Spleen (tissue), 13 donors: ENCODE measurements around the gene GJB5. TPM values are rescaled to one million over a fixed set of nuclear protein-coding genes. Genes with fewer than 3 reads are reported as not detected.

Experiments used
- DNase-seq: peaks from one replicate; pipeline ENCODE4 v3.0.0-alpha.2; 2020
- H3K27ac ChIP-seq, 8 donors: fragments of 200-600 bp; sonication (generic) in 7 of 8; 1 replicate in 4 of 8; 2 replicates in 4 of 8; pipeline versions ENCODE4 v1.5.0 to v1.8.0; 2016 to 2021; ENCODE audit warnings: inconsistent platforms in 4 of 8, mild to moderate bottlenecking in 4 of 8, moderate library complexity in 1 of 8
- H3K27me3 ChIP-seq, 7 donors: fragments of 200-600 bp; sonication (generic) in 6 of 7; replicated peaks in 1 of 7; 1 replicate in 4 of 7; 2 replicates in 3 of 7; pipeline versions ENCODE4 v1.5.0 to v1.8.0; 2016 to 2021; ENCODE audit warnings: inconsistent platforms in 3 of 7, mild to moderate bottlenecking in 1 of 7
- H3K36me3 ChIP-seq, 6 donors: fragments of 200-600 bp; sonication (generic) in 5 of 6; 1 replicate in 4 of 6; 2 replicates in 2 of 6; pipeline versions ENCODE4 v1.5.0 to v1.8.0; 2016 to 2021; ENCODE audit warnings: inconsistent platforms in 2 of 6
- H3K4me1 ChIP-seq, 6 donors: fragments of 200-600 bp; sonication (generic) in 5 of 6; 1 replicate in 3 of 6; 2 replicates in 3 of 6; pipeline versions ENCODE4 v1.5.0 to v1.8.0; 2016 to 2021; ENCODE audit warnings: inconsistent platforms in 3 of 6
- H3K4me3 ChIP-seq, 8 donors: fragments of 200-600 bp; sonication (generic) in 7 of 8; 1 replicate in 4 of 8; 2 replicates in 4 of 8; pipeline versions ENCODE4 v1.5.0 to v1.8.0; 2016 to 2021; ENCODE audit warnings: inconsistent platforms in 4 of 8, mild to moderate bottlenecking in 4 of 8, moderate library complexity in 2 of 8
- H3K9me3 ChIP-seq, 8 donors: fragments of 200-600 bp; sonication (generic) in 7 of 8; 1 replicate in 4 of 8; 2 replicates in 4 of 8; pipeline versions ENCODE4 v1.5.0 to v1.8.0; 2016 to 2021; ENCODE audit warnings: inconsistent platforms in 4 of 8
- POLR2A ChIP-seq, 3 donors: fragments of 450-650 bp; IDR thresholded peaks; one replicate each; pipeline ENCODE4 v1.5.1; 2017; ENCODE audit warnings: antibody characterized with exemption in 3 of 3, mild to moderate bottlenecking in 1 of 3
- POLR2AphosphoS5 ChIP-seq, 3 donors: sonication (generic); formaldehyde crosslinking; IDR thresholded peaks; one replicate each; pipeline ENCODE4 v1.5.1; 2017; ENCODE audit warnings: antibody characterized with exemption in 3 of 3
- WGBS, 5 donors: extraction: QIAGEN DNeasy Blood & Tissue Kit in 3 of 5; methylation state at CpG; one replicate each; pipeline versions ENCODE4 v1.1.5 to v1.1.7; 2013 to 2018; 5-methylcytosine and 5-hydroxymethylcytosine counted together
- intact Hi-C: fragments of 100-400 bp; cut with DNase I; formaldehyde crosslinking; loops from one replicate; pipeline ENCODE4 v1.15.0; 2023; ENCODE audit warnings: low total_unique reads
- long read RNA-seq, 2 donors: transcript quantifications; one replicate each; lab custom pipeline, GENCODE V29; 2026
- polyA plus RNA-seq, 3 donors: library from polyadenylated mRNA; stranded (reverse); fragments of 200-250 nt; gene quantifications; one replicate each; pipeline ENCODE4 v1.2.1, GENCODE V29; 2013
- total RNA-seq, 7 donors: library from RNA; depleted of rRNA in 3 of 7; stranded (reverse); fragments of >200 nt in 3 of 7; fragmentation: NEBNext Ultra II Directional in 4 of 7; extraction: Animal tissue kit (Norgen Biotek cat#: 25700) in 4 of 7; gene quantifications; one replicate each; pipeline versions ENCODE4 v1.1.0 to v1.2.1, GENCODE V29; 2016 to 2021
- TF ChIP-seq, protein P1 (sequence below), 11 experiments: fragments of 200-600 bp in 7 of 11; fragments of 450-650 bp in 4 of 11; sonication (generic) in 4 of 11; IDR thresholded peaks in 8 of 11; conservative IDR thresholded peaks in 3 of 11; 1 replicate in 7 of 11; 2 replicates in 4 of 11; pipeline versions ENCODE4 v1.4.0 to v1.8.0; 2016 to 2021; ENCODE audit warnings: antibody characterized with exemption in 11 of 11, inconsistent platforms in 4 of 11, mild to moderate bottlenecking in 1 of 11
- donor health status: healthy with polysubstance abuse.
- donor health status: DM: no; HTN: no; CAD: no; lungs with moderate emphysema.
- donor health status: DM: no; HTN: no; CAD: no.
- donor health status: Bipolar disorder and iron deficiency.
- donor health status: healthy.
- donor health status: DM: no; HTN: no; CAD: no.
- donor health status: DM: yes; HTN: yes; CAD: no.

Gene GJB5
- total RNA-seq, result not detected
- under 1 TPM in 1 of 3 donors, not detected in 2; 0.06 TPM for polyA plus RNA-seq
- long read RNA-seq, donor 1, result 0 reads
- long read RNA-seq, donor 2, result 0 reads

DNA sequence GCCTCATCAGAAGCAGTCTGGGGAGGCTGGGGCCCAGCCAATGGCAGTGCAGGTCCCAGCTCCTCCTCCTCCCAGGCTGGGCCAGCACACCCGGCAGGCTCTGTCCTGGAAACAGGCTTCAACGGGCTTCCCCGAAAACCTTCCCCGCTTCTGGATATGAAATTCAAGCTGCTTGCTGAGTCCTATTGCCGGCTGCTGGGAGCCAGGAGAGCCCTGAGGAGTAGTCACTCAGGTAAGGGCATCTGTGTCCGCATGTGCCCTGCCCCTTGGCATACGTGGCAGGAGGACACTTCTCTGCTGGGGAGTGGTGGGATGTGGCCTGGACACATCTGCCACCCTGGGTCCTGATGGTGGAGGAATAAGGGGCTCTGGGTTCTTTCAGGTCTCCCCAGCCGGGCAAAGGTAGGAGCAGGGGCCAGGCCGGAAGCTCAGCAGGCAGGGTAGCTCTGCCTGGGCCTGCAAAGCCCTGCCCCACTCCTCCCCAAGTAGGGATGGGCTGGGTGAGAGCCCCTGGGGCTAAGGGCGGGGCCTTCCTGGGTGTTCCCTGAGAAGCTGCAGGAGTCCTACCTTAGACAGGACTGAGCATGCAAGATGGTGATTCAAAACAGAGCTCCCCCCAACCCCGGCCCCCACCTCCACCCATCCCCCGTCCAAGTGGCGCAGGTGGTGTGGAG is at the start of gene GJB5:
Gene GJB5, plus strand, starts transcription at position 84 of the 674 bp plus-strand sequence. CDS start 2,284 bp downstream, outside the sequence.
- intact Hi-C loops, result no loop called here
- peaks cover 0 to 8% (median 0%) of the 10 kb centered on the region in 7 donors for H3K27me3 ChIP-seq
- no peak within 1 kb of the TSS for H3K27ac ChIP-seq
- H3K36me3 ChIP-seq, result no peaks in the 10 kb centered on the region
- WGBS, 5 donors, result 76 to 87% (median 80%) methylated on average over 7 to 13 of the region's 13 CpGs
- DNase-seq, result no peak
- H3K9me3 ChIP-seq, result no peaks in the 10 kb centered on the region
- TF ChIP-seq, protein P1, sequence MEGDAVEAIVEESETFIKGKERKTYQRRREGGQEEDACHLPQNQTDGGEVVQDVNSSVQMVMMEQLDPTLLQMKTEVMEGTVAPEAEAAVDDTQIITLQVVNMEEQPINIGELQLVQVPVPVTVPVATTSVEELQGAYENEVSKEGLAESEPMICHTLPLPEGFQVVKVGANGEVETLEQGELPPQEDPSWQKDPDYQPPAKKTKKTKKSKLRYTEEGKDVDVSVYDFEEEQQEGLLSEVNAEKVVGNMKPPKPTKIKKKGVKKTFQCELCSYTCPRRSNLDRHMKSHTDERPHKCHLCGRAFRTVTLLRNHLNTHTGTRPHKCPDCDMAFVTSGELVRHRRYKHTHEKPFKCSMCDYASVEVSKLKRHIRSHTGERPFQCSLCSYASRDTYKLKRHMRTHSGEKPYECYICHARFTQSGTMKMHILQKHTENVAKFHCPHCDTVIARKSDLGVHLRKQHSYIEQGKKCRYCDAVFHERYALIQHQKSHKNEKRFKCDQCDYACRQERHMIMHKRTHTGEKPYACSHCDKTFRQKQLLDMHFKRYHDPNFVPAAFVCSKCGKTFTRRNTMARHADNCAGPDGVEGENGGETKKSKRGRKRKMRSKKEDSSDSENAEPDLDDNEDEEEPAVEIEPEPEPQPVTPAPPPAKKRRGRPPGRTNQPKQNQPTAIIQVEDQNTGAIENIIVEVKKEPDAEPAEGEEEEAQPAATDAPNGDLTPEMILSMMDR (IDR thresholded peaks at IDR 0.05 in 8 of 11, conservative IDR thresholded peaks at IDR 0.05 in 3 of 11), result no peak
- TF ChIP-seq POLR2AphosphoS5 (IDR thresholded peaks at IDR 0.05) (no peak), POLR2A (IDR thresholded peaks at IDR 0.05) (no peak)
- no peak within 1 kb of the TSS for H3K4me3 ChIP-seq
- H3K4me1 ChIP-seq, result no peaks in the 10 kb centered on the region

- H3K4me1 ChIP-seq, result no peaks in the 10 kb centered on the region
- H3K27ac ChIP-seq, result no peak overlapping the region
- intact Hi-C loops, result no loop called here
- H3K36me3 ChIP-seq, result no peaks in the 10 kb centered on the region
- no peaks in the 10 kb centered on the region for H3K9me3 ChIP-seq
- DNase-seq, result no peak
- peaks cover 0 to 18% (median 0%) of the 10 kb centered on the region in 7 donors for H3K27me3 ChIP-seq
- TF ChIP-seq POLR2AphosphoS5 (IDR thresholded peaks at IDR 0.05), result no peak
- no peak for TF ChIP-seq POLR2A (IDR thresholded peaks at IDR 0.05)
- TF ChIP-seq, protein P1 (IDR thresholded peaks at IDR 0.05 in 8 of 11, conservative IDR thresholded peaks at IDR 0.05 in 3 of 11), result no peak
- H3K4me3 ChIP-seq, result no peak overlapping the region
- WGBS, 5 donors, result 48 to 61% (median 56%) methylated on average over 3 of the region's 3 CpGs
These were observed 49.8 kb upstream of the GJB5 start for GRCh38 chr1:34705077-34705476.

DNA sequence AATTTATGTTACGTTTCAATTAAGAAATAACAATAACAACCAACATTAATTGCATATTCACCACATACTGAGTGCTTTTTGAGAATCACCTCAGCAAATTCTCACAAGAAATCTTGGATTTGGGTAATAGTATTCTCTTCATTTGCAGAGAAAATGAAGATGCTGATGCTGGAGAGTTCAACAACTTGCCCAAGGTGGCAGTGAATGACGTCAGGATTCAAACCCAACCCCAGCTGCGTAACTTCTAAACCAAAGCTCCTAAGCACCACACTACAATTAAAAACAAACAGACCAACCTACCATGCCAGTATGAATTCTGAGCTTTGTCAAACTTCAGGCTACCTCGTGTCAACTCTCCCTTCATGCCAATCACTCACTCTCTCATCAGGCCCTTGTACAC is 46.7 kb upstream of the GJB5 start:
- Histone ChIP-seq H3K27me3 (peaks cover 0 to 18% (median 0%) of the 10 kb centered on the region in 7 donors), H3K27ac (no peak overlapping the region), H3K36me3 (no peaks in the 10 kb centered on the region), H3K9me3 (no peaks in the 10 kb centered on the region), H3K4me1 (no peaks in the 10 kb centered on the region), H3K4me3 (no peak overlapping the region)
- TF ChIP-seq POLR2AphosphoS5 (IDR thresholded peaks at IDR 0.05) (no peak), POLR2A (IDR thresholded peaks at IDR 0.05) (no peak)
- TF ChIP-seq, protein P1 (IDR thresholded peaks at IDR 0.05 in 8 of 11, conservative IDR thresholded peaks at IDR 0.05 in 3 of 11), result no peak
- intact Hi-C loops, result no loop called here
- 70 to 82% (median 73%) methylated on average over 4 of the region's 4 CpGs for WGBS, 5 donors
- DNase-seq, result no peak

GRCh38 chr1:34709547-34709946 is 45.3 kb upstream of the GJB5 start:
- intact Hi-C loops, result no loop called here
- Histone ChIP-seq H3K27me3 (peaks cover 0 to 17% (median 0%) of the 10 kb centered on the region in 7 donors), H3K9me3 (no peaks in the 10 kb centered on the region), H3K4me3 (no peak overlapping the region), H3K4me1 (no peaks in the 10 kb centered on the region), H3K36me3 (no peaks in the 10 kb centered on the region), H3K27ac (no peak overlapping the region)
- no peak for DNase-seq
- no peak for TF ChIP-seq POLR2AphosphoS5 (IDR thresholded peaks at IDR 0.05)
- no peak for TF ChIP-seq POLR2A (IDR thresholded peaks at IDR 0.05)
- TF ChIP-seq, protein P1 (IDR thresholded peaks at IDR 0.05 in 8 of 11, conservative IDR thresholded peaks at IDR 0.05 in 3 of 11), result no peak
- WGBS, 5 donors, result 39 to 49% (median 47%) methylated on average over 6 of the region's 6 CpGs
